HG02642 (cell line): ENCODE data around the gene WFIKKN2.
"Not testable (repeated sequence)": the region's sequence is repeated elsewhere in the genome, so short reads cannot be mapped to it uniquely, and the experiment has no call there.

Source experiments
- ATAC-seq: cut with Tn5 transposase; IDR thresholded peaks from one replicate; pipeline ENCODE4 v1.9.1; 2021; ENCODE audit warnings: mild to moderate bottlenecking; ENCODE audit not compliant: unreplicated experiment, poor library complexity

Gene WFIKKN2

GRCh38 chr17:50848039-50848438 is 12.7 kb downstream of the WFIKKN2 start:
- no peak for ATAC-seq

- no peak for ATAC-seq
Measured at GRCh38 chr17:50848711-50849110, 13.3 kb downstream of the WFIKKN2 start.

GRCh38 chr17:50850640-50851039 is 15.3 kb downstream of the WFIKKN2 start:
- ATAC-seq, result no peak

GRCh38 chr17:50853015-50853615 is 17.7 kb downstream of the WFIKKN2 start:
- ATAC-seq, result no peak

GRCh38 chr17:50853781-50854180 is 18.4 kb downstream of the WFIKKN2 start:
- no peak for ATAC-seq

GRCh38 chr17:50855708-50856330 is 20.4 kb downstream of the WFIKKN2 start:
- no peak for ATAC-seq

- no peak for ATAC-seq
Measured at GRCh38 chr17:50856431-50856830, 21.0 kb downstream of the WFIKKN2 start.

GRCh38 chr17:50858486-50859225 is 23.3 kb downstream of the WFIKKN2 start:
- ATAC-seq, result no peak

- not testable (repeated sequence) for ATAC-seq
Measured at GRCh38 chr17:50859727-50860126, 24.3 kb downstream of the WFIKKN2 start.

GRCh38 chr17:50861334-50861676 is 25.9 kb downstream of the WFIKKN2 start:
- ATAC-seq, result no peak

- no peak for ATAC-seq
Measured at GRCh38 chr17:50861822-50862528, 26.6 kb downstream of the WFIKKN2 start.

GRCh38 chr17:50863221-50863843 is 27.9 kb downstream of the WFIKKN2 start:
- no peak for ATAC-seq

- ATAC-seq, result no peak
Measured at GRCh38 chr17:50863931-50864330, 28.5 kb downstream of the WFIKKN2 start.

- ATAC-seq, result no peak
Measured at GRCh38 chr17:50864747-50865059, 29.3 kb downstream of the WFIKKN2 start.

GRCh38 chr17:50865060-50865867 is 29.9 kb downstream of the WFIKKN2 start:
- ATAC-seq, result peak; percentile 18

GRCh38 chr17:50865868-50866260 is 30.5 kb downstream of the WFIKKN2 start:
- peak; percentile 15 for ATAC-seq

GRCh38 chr17:50866261-50866949 is 31.0 kb downstream of the WFIKKN2 start, which contains the start of gene TOB1:
Gene TOB1, minus strand, starts transcription at chr17:50866354. Its CDS starts 2,337 bp downstream, at chr17:50864017.
- peak; percentile 70 for ATAC-seq

GRCh38 chr17:50866950-50867362 is 31.6 kb downstream of the WFIKKN2 start:
- ATAC-seq, result peak; percentile 14
